ENCODE results near the gene FTO.

GRCh38 chr16:54120846-54121480 is 417.0 kb downstream of the FTO start:
- TF ChIP-seq CTCF (IDR thresholded peaks at IDR 0.05; ENCODE audit: insufficient read depth, low read length, poor library complexity, severe bottlenecking) (no peak), EZH2phosphoT487 (conservative IDR thresholded peaks at IDR 0.05; ENCODE audit: low read length) (no peak)
